NCI-H2107 (cell line): ENCODE results near the gene FOXK2.

Source experiments
- DNase-seq: peaks from one replicate; lab custom pipeline; 2025; lab: John Stamatoyannopoulos, UW

The FOXK2 gene

DNA sequence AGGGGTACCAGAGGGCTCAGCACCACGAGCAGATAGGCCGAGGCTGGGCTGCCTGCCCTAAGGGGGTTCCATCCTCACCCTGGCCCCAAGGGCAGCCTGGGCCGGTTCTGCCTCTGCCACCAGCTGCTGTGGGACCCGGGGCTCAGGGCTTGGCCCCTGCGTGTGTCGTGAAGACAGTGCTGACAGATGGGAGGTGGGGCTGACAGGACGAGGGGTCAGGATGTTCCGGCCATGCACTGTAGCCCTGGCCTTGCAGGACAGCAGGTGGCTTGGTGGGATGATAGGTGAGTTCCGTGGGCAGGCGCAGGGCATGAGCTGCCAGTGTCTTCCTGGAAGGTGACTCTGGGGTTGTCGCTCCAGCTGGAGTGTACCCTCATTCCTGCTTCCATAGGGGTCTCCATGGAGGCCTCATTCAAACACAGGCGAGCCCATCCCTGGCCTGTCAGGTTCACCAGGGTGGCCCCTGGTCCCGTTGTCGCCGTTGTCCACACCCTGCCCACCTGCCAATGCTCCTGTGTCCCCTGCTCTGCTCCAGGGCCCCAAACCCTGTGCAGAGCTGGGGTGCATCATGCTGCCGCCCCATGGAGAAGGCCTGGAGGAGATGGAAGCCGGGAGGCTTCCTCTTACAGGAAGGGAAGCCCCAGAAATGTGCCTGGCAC is 71.5 kb downstream of the FOXK2 start:
- no peak for DNase-seq

GRCh38 chr17:82592289-82592766 is 72.8 kb downstream of the FOXK2 start:
- no peak for DNase-seq

DNA sequence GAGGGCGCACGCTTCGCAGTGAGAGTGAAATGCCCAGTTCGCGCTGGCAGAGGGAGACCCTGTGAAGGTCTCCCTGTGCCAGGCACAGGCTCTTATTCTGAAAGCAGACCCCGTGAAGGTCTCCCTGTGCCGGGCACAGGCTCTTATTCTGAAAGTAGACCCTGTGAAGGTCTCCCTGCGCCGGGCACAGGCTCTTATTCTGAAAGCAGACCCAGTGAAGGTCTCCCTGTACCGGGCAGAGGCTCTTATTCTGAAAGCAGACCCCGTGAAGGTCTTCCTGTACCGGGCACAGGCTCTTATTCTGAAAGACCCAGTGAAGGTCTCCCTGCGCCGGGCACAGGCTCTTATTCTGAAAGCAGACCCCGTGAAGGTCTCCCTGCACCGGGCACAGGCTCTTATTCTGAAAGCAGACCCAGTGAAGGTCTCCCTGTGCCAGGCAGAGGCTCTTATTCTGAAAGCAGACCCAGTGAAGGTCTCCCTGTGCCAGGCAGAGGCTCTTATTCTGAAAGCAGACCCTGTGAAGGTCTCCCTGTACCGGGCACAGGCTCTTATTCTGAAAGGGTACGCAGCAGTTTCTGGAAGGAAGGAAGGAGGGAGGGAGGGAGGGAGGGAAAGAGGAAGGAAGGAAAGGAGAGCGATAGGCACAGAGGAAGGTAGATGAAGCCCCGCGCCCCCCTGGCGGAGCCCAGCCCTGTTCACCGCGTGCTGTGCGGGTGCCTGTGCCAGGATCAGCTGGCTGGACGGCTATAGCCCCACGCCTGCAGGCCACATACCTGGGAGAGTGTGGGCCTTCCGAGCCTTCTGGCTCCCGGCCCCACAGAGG is 73.4 kb downstream of the FOXK2 start:
- DNase-seq, result no peak

GRCh38 chr17:82593590-82594087 is 74.1 kb downstream of the FOXK2 start:
- no peak for DNase-seq

- no peak for DNase-seq
Observed at GRCh38 chr17:82594571-82594970, 75.0 kb downstream of the FOXK2 start.

DNA sequence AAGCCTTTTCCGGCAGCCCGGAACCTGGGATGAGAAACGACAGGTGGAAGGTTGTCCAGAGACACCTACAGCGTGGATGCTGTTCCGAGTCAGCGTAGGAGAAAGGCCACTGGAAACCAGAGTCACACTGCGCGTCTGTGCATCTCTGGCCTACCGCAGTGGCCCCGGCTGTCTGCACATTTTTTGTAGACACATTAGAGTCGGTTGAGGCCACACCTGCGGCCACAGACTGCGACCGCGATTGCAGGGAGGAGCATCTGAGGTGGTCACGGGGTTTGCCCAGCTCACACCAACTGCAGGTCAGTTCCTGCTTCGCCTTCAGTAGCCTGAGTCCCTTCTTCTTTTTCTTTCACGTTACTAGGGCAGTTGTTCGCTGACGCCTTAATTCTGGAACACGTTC is 76.4 kb downstream of the FOXK2 start:
- no peak for DNase-seq

GRCh38 chr17:82596296-82596695 is 76.8 kb downstream of the FOXK2 start:
- no peak for DNase-seq

DNA sequence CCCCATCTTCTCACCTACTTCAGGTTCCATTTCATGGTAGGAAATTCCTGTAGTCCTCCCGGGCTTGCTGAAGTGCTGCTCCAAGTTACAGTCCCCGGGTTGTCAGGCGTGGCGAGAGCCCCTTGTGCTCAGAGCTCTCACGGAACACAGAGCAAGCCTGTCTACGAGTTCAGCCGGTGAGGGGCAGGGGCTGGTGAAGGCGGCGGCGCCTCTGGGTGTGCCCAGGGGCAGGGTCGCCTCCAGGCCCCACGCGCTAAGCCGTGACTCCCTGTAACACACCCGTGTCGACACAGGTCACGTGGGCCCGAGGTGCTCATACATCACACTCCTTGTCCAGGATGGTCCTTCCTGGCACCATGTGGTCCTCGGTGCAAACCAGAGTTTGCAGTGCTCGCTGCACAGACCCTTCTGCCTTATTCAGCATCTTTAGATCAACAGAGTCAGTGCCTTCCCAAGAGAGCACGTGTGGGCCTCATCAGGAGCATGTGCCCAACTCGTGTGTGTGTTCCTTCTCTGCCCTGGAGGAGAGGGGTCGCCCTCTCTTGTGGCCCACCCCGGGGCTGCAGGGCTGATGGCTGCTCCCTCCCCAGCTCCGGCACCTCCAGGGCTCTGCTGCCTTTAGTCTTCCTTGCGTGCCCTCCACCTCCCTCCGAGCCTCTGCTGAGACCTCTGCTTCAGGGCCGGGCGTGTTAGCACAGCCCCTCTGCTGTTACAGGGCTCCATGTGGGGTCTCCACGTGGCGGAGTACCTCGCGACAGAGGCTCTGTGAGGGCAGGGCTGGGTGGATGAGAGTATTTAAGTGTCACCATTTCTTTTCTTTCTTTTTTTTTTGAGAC is 77.5 kb downstream of the FOXK2 start:
- DNase-seq, result no peak

GRCh38 chr17:82598256-82599119 is 79.0 kb downstream of the FOXK2 start:
- no peak for DNase-seq

- DNase-seq, result no peak
Observed at GRCh38 chr17:82599674-82600661, 80.4 kb downstream of the FOXK2 start.

- DNase-seq, result no peak
Observed at GRCh38 chr17:82600731-82601446, 81.4 kb downstream of the FOXK2 start.

- no peak for DNase-seq
Observed at GRCh38 chr17:82601447-82602000, 82.0 kb downstream of the FOXK2 start.

GRCh38 chr17:82602487-82602886 is 83.0 kb downstream of the FOXK2 start:
- DNase-seq, result no peak

GRCh38 chr17:82602986-82603710 is 83.6 kb downstream of the FOXK2 start:
- no peak for DNase-seq

DNA sequence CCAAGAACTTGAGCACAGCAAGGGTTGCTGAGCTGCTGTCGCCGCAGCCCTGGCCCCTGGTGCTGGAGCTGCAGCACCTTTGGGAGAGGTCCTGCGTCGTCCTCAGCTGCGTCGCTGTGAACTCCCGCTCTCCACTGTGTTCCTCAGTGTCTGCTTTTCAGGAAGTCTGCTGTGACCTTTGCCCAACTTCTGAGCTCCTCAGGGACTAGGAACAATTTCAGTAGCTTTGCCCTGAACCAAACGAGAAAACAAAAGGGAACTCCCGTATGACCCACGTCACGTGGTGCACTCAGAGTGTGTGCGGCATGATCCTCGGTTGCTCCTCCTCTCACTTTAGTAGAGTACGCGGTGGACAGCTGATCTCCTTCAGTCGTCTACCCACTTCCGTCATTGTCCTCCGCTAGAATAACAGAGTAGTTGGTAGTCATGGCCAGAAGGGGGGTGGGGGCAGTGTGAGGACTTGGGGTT is 84.5 kb downstream of the FOXK2 start:
- no peak for DNase-seq

- no peak for DNase-seq
Observed at GRCh38 chr17:82604532-82604931, 85.0 kb downstream of the FOXK2 start.

GRCh38 chr17:82605939-82606600 is 86.5 kb downstream of the FOXK2 start:
- DNase-seq, result no peak

- DNase-seq, result no peak
Observed at GRCh38 chr17:82608816-82609215, 89.3 kb downstream of the FOXK2 start.
